GM23338 (cell line): ENCODE results near the gene FICD. TPM values are rescaled to one million over a fixed set of nuclear protein-coding genes. Genes with fewer than 3 reads are reported as not detected.

Experiments used
- ATAC-seq: fragments of 200-7000 bp; cut with Tn5 transposase; 3 replicates; pipeline ENCODE4 v1.9.1; 2020
- DNase-seq: peaks from one replicate; pipeline ENCODE4 v3.0.0-alpha.2; 2015; ENCODE audit warnings: low spot score
- H2AFZ ChIP-seq: fragments of 200-600 bp; sonication (generic); 2 replicates; pipeline ENCODE4 v1.8.0; 2016; ENCODE audit warnings: antibody characterized with exemption, mild to moderate bottlenecking, moderate library complexity
- H3F3A ChIP-seq: fragments of 200-600 bp; sonication (generic); replicated peaks from 2 replicates; pipeline ENCODE4 v1.8.0; 2017; ENCODE audit warnings: antibody characterized with exemption, mixed run types, low read depth
- H3K27ac ChIP-seq: fragments of 200-600 bp; sonication (generic); 2 replicates; pipeline ENCODE4 v1.6.1; 2016; ENCODE audit warnings: low read depth
- H3K27me3 ChIP-seq: fragments of 200-600 bp; sonication (generic); 2 replicates; pipeline ENCODE4 v1.8.0; 2016; ENCODE audit warnings: mild to moderate bottlenecking, mixed run types, moderate library complexity; ENCODE audit not compliant: insufficient read depth
- H3K36me3 ChIP-seq: fragments of 200-600 bp; sonication (generic); 2 replicates; pipeline ENCODE4 v1.8.0; 2016; ENCODE audit warnings: mild to moderate bottlenecking; ENCODE audit not compliant: insufficient read depth
- H3K4me1 ChIP-seq: fragments of 200-600 bp; sonication (generic); 2 replicates; pipeline ENCODE4 v1.8.0; 2016; ENCODE audit warnings: mild to moderate bottlenecking, moderate library complexity; ENCODE audit not compliant: insufficient read depth
- H3K4me2 ChIP-seq: fragments of 200-600 bp; sonication (generic); 2 replicates; pipeline ENCODE4 v1.7.1; 2017; ENCODE audit warnings: mixed run types
- H3K4me3 ChIP-seq: fragments of 200-600 bp; sonication (generic); 2 replicates; pipeline ENCODE4 v1.6.1; 2016; ENCODE audit warnings: mixed run types
- H3K79me2 ChIP-seq: fragments of 200-600 bp; sonication (generic); replicated peaks from 2 replicates; pipeline ENCODE4 v1.8.0; 2017; ENCODE audit warnings: mild to moderate bottlenecking; ENCODE audit not compliant: insufficient read depth
- H3K9me2 ChIP-seq: fragments of 200-600 bp; sonication (generic); 2 replicates; pipeline ENCODE4 v1.8.0; 2017; ENCODE audit not compliant: insufficient read depth
- H4K20me1 ChIP-seq: fragments of 200-600 bp; sonication (generic); replicated peaks from 2 replicates; pipeline ENCODE4 v1.8.0; 2017; ENCODE audit warnings: mild to moderate bottlenecking; ENCODE audit not compliant: insufficient read depth
- H3K27ac Mint-ChIP-seq: 2 replicates; pipeline ENCODE4 v1.8.0; 2020; ENCODE audit warnings: inconsistent platforms, mild to moderate bottlenecking, moderate library complexity, mixed read lengths
- H3K27me3 Mint-ChIP-seq: 3 replicates; pipeline ENCODE4 v1.8.0; 2022; ENCODE audit warnings: low read depth, mild to moderate bottlenecking, moderate library complexity, mixed read lengths, inconsistent platforms; ENCODE audit not compliant: insufficient read depth, poor library complexity
- H3K36me3 Mint-ChIP-seq: 3 replicates; pipeline ENCODE4 v1.8.0; 2021; ENCODE audit warnings: low read depth, mild to moderate bottlenecking, inconsistent platforms, moderate library complexity, mixed read lengths
- H3K4me1 Mint-ChIP-seq: 3 replicates; pipeline ENCODE4 v1.8.0; 2020; ENCODE audit warnings: mild to moderate bottlenecking, inconsistent platforms, mixed read lengths
- H3K4me3 Mint-ChIP-seq: 3 replicates; pipeline ENCODE4 v1.8.0; 2021; ENCODE audit warnings: moderate library complexity, mild to moderate bottlenecking, inconsistent platforms, mixed read lengths
- H3K9me3 Mint-ChIP-seq: 3 replicates; pipeline ENCODE4 v1.8.0; 2020; ENCODE audit warnings: moderate library complexity, mild to moderate bottlenecking, inconsistent platforms, mixed read lengths
- CREB1 ChIP-seq: fragments of 250-450 bp; sonication (Bioruptor Pico); IDR thresholded peaks from 2 replicates; pipeline ENCODE4 v1.5.0; 2020; ENCODE audit warnings: low read depth, mild to moderate bottlenecking, moderate library complexity
- EZH2 ChIP-seq: fragments of 200-600 bp; sonication (generic); IDR thresholded peaks from one replicate; pipeline ENCODE4 v1.8.0; 2017; ENCODE audit warnings: antibody characterized with exemption, mild to moderate bottlenecking, low read depth; ENCODE audit not compliant: unreplicated experiment
- EZH2phosphoT487 ChIP-seq: fragments of 200-600 bp; sonication (generic); IDR thresholded peaks from one replicate; pipeline ENCODE4 v1.8.1; 2018; ENCODE audit warnings: antibody characterized with exemption; ENCODE audit not compliant: unreplicated experiment
- JUNB ChIP-seq: IDR thresholded peaks from one replicate; pipeline ENCODE4 v1.6.1; 2016; ENCODE audit warnings: antibody characterized with exemption; ENCODE audit not compliant: unreplicated experiment
- NANOG ChIP-seq: IDR thresholded peaks from 2 replicates; pipeline ENCODE4 v1.6.1; 2016; ENCODE audit warnings: antibody characterized with exemption, borderline replicate concordance
- POLR2AphosphoS5 ChIP-seq: IDR thresholded peaks from 2 replicates; pipeline ENCODE4 v1.6.1; 2016; ENCODE audit warnings: antibody characterized with exemption, low read depth
- STAT1 ChIP-seq: IDR thresholded peaks from one replicate; pipeline ENCODE4 v1.6.1; 2016; ENCODE audit warnings: antibody characterized with exemption; ENCODE audit not compliant: unreplicated experiment
- ZNF331 ChIP-seq: fragments of 250-450 bp; sonication (Bioruptor Pico); IDR thresholded peaks from 2 replicates; pipeline ENCODE4 v1.5.0; 2020; ENCODE audit warnings: low read depth, mild to moderate bottlenecking, moderate library complexity
- polyA plus RNA-seq: library from polyadenylated mRNA; unstranded; fragments of >200 nt; fragmentation: Nextera tagmentation; extraction: Ambion mirVana; gene quantifications from 2 replicates; pipeline ENCODE4 v1.2.1, GENCODE V29; 2016
- total RNA-seq: library from RNA; depleted of rRNA; stranded (reverse); fragments of >200 nt; shearing (Covaris generic); gene quantifications from 2 replicates; pipeline ENCODE4 v1.2.3, GENCODE V29; 2014
- TF ChIP-seq, protein P1 (sequence below): fragments of 250-450 bp; sonication (Bioruptor Pico); IDR thresholded peaks from 2 replicates; pipeline ENCODE4 v1.5.0; 2020; ENCODE audit warnings: mild to moderate bottlenecking, moderate library complexity
- TF ChIP-seq, protein P2 (sequence below), 2 experiments: fragments of 200-600 bp in 1 of 2; sonication (generic) in 1 of 2; conservative IDR thresholded peaks; 2 replicates each; pipeline versions ENCODE4 v1.5.1 to v1.6.1; 2016 to 2017; ENCODE audit warnings: antibody characterized with exemption in 2 of 2, low read depth in 2 of 2, mild to moderate bottlenecking in 2 of 2, moderate library complexity in 1 of 2
- TF ChIP-seq, protein P3 (sequence below): IDR thresholded peaks from one replicate; pipeline ENCODE4 v1.6.1; 2018; ENCODE audit warnings: antibody characterized with exemption; ENCODE audit not compliant: unreplicated experiment

FICD gene
- total and polyA plus RNA-seq, 2 experiments from 2014 or later = 4.9 to 5.3 TPM

DNA sequence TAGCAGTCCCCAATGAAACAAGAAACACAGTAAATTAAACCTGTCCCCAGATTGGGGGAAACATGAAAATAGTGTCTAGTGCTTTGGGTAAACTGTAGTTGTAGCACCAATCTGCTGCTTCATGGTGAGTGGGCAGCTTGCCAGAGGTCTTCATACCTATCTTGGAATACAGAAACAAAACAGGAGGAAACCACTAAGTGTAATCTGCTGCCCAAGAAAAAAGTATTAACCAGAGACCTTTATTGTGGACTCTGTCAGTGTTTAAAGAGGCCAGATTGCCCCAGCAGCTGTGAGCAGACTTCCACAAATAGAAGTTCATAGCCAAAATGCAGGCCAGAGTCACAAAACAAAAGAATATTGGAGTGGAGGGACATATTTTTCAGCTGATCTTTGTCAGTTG, 49.6 kb downstream of the FICD start (continued):
- TF ChIP-seq, protein P1, sequence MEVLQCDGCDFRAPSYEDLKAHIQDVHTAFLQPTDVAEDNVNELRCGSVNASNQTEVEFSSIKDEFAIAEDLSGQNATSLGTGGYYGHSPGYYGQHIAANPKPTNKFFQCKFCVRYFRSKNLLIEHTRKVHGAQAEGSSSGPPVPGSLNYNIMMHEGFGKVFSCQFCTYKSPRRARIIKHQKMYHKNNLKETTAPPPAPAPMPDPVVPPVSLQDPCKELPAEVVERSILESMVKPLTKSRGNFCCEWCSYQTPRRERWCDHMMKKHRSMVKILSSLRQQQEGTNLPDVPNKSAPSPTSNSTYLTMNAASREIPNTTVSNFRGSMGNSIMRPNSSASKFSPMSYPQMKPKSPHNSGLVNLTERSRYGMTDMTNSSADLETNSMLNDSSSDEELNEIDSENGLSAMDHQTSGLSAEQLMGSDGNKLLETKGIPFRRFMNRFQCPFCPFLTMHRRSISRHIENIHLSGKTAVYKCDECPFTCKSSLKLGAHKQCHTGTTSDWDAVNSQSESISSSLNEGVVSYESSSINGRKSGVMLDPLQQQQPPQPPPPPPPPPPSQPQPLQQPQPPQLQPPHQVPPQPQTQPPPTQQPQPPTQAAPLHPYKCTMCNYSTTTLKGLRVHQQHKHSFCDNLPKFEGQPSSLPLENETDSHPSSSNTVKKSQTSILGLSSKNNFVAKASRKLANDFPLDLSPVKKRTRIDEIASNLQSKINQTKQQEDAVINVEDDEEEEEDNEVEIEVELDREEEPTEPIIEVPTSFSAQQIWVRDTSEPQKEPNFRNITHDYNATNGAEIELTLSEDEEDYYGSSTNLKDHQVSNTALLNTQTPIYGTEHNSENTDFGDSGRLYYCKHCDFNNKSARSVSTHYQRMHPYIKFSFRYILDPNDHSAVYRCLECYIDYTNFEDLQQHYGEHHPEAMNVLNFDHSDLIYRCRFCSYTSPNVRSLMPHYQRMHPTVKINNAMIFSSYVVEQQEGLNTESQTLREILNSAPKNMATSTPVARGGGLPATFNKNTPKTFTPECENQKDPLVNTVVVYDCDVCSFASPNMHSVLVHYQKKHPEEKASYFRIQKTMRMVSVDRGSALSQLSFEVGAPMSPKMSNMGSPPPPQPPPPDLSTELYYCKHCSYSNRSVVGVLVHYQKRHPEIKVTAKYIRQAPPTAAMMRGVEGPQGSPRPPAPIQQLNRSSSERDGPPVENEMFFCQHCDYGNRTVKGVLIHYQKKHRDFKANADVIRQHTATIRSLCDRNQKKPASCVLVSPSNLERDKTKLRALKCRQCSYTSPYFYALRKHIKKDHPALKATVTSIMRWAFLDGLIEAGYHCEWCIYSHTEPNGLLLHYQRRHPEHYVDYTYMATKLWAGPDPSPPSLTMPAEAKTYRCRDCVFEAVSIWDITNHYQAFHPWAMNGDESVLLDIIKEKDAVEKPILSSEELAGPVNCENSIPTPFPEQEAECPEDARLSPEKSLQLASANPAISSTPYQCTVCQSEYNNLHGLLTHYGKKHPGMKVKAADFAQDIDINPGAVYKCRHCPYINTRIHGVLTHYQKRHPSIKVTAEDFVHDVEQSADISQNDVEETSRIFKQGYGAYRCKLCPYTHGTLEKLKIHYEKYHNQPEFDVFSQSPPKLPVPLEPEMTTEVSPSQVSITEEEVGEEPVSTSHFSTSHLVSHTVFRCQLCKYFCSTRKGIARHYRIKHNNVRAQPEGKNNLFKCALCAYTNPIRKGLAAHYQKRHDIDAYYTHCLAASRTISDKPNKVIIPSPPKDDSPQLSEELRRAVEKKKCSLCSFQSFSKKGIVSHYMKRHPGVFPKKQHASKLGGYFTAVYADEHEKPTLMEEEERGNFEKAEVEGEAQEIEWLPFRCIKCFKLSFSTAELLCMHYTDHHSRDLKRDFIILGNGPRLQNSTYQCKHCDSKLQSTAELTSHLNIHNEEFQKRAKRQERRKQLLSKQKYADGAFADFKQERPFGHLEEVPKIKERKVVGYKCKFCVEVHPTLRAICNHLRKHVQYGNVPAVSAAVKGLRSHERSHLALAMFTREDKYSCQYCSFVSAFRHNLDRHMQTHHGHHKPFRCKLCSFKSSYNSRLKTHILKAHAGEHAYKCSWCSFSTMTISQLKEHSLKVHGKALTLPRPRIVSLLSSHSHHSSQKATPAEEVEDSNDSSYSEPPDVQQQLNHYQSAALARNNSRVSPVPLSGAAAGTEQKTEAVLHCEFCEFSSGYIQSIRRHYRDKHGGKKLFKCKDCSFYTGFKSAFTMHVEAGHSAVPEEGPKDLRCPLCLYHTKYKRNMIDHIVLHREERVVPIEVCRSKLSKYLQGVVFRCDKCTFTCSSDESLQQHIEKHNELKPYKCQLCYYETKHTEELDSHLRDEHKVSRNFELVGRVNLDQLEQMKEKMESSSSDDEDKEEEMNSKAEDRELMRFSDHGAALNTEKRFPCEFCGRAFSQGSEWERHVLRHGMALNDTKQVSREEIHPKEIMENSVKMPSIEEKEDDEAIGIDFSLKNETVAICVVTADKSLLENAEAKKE (CRISPR knock-in tag) = no peak
- TF ChIP-seq EZH2 = no peak
- TF ChIP-seq ZNF331 (CRISPR knock-in tag) = no peak

DNA sequence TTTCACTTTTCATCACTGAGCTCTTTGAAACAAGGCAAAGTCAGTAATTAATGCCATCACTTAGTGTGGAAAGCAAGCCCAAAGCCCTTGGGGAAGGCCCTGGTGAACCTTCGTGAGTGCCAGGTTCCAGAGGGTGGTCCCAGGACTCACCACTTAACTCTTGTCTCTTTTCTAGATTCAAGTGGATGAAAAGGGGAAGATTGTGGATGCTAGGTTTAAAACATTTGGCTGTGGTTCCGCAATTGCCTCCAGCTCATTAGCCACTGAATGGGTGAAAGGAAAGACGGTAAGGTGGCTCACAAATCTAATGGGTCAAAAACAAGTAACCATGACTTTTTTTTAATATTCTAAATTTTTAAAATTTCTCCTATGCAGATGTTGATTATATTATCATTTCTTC, 50.1 kb downstream of the FICD start:
- H3K9me2 ChIP-seq = no peaks in the 10 kb centered on the region
- H4K20me1 ChIP-seq = peaks cover 9% of the 10 kb centered on the region; the same call in 1 of the 2 replicates
- DNase-seq = no peak
- no peak overlapping the region for H3K4me2 ChIP-seq
- H3K27ac ChIP-seq = no peak overlapping the region
- H3K27me3 ChIP-seq = no peaks in the 10 kb centered on the region
- Mint-ChIP-seq H3K4me1 (peaks cover 2% of the 10 kb centered on the region; the same call in 1 of the 3 replicates), H3K27ac (no peak overlapping the region), H3K27me3 (no peaks in the 10 kb centered on the region), H3K36me3 (peaks cover 58% of the 10 kb centered on the region), H3K4me3 (no peak overlapping the region), H3K9me3 (no peaks in the 10 kb centered on the region; the same call in 2 of the 3 replicates)
- no peak overlapping the region for H2AFZ ChIP-seq
- H3K4me1 ChIP-seq = no peaks in the 10 kb centered on the region
- no peak overlapping the region for H3K4me3 ChIP-seq
- peaks cover 50% of the 10 kb centered on the region for H3K36me3 ChIP-seq
- H3K79me2 ChIP-seq = peaks cover 28% of the 10 kb centered on the region
- ATAC-seq = no peak
- peaks cover 8% of the 10 kb centered on the region; the same call in 1 of the 2 replicates for H3F3A ChIP-seq
- TF ChIP-seq, protein P2, sequence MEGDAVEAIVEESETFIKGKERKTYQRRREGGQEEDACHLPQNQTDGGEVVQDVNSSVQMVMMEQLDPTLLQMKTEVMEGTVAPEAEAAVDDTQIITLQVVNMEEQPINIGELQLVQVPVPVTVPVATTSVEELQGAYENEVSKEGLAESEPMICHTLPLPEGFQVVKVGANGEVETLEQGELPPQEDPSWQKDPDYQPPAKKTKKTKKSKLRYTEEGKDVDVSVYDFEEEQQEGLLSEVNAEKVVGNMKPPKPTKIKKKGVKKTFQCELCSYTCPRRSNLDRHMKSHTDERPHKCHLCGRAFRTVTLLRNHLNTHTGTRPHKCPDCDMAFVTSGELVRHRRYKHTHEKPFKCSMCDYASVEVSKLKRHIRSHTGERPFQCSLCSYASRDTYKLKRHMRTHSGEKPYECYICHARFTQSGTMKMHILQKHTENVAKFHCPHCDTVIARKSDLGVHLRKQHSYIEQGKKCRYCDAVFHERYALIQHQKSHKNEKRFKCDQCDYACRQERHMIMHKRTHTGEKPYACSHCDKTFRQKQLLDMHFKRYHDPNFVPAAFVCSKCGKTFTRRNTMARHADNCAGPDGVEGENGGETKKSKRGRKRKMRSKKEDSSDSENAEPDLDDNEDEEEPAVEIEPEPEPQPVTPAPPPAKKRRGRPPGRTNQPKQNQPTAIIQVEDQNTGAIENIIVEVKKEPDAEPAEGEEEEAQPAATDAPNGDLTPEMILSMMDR (conservative IDR thresholded peaks at IDR 0.05; ENCODE audit: low read depth in 2 of 2) = no peak
- TF ChIP-seq EZH2 (no peak), STAT1 (no peak), JUNB (no peak), POLR2AphosphoS5 (no peak), CREB1 (CRISPR knock-in tag) (no peak), EZH2phosphoT487 (no peak), NANOG (no peak)
- TF ChIP-seq, protein P3, sequence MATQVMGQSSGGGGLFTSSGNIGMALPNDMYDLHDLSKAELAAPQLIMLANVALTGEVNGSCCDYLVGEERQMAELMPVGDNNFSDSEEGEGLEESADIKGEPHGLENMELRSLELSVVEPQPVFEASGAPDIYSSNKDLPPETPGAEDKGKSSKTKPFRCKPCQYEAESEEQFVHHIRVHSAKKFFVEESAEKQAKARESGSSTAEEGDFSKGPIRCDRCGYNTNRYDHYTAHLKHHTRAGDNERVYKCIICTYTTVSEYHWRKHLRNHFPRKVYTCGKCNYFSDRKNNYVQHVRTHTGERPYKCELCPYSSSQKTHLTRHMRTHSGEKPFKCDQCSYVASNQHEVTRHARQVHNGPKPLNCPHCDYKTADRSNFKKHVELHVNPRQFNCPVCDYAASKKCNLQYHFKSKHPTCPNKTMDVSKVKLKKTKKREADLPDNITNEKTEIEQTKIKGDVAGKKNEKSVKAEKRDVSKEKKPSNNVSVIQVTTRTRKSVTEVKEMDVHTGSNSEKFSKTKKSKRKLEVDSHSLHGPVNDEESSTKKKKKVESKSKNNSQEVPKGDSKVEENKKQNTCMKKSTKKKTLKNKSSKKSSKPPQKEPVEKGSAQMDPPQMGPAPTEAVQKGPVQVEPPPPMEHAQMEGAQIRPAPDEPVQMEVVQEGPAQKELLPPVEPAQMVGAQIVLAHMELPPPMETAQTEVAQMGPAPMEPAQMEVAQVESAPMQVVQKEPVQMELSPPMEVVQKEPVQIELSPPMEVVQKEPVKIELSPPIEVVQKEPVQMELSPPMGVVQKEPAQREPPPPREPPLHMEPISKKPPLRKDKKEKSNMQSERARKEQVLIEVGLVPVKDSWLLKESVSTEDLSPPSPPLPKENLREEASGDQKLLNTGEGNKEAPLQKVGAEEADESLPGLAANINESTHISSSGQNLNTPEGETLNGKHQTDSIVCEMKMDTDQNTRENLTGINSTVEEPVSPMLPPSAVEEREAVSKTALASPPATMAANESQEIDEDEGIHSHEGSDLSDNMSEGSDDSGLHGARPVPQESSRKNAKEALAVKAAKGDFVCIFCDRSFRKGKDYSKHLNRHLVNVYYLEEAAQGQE = no peak
